Loucy (cell line): Measurements from ENCODE around the gene ARHGEF33.

Experiments
- H2AFZ ChIP-seq: fragments of 200-600 bp; sonication (generic); 2 replicates; pipeline ENCODE4 v1.6.0; 2016; ENCODE audit warnings: antibody characterized with exemption, mild to moderate bottlenecking, low read length, moderate library complexity
- H3F3A ChIP-seq: fragments of 200-600 bp; 2 replicates; pipeline ENCODE4 v1.6.0; 2016; ENCODE audit warnings: antibody characterized with exemption, low read depth, mild to moderate bottlenecking
- H3K27me3 ChIP-seq: fragments of 200-600 bp; sonication (generic); 2 replicates; pipeline ENCODE4 v1.6.1; 2014; ENCODE audit warnings: low read length, mild to moderate bottlenecking; ENCODE audit not compliant: insufficient read depth, poor library complexity, severe bottlenecking
- H3K36me3 ChIP-seq: fragments of 200-600 bp; sonication (generic); 2 replicates; pipeline ENCODE4 v1.6.1; 2016; ENCODE audit warnings: low read length; ENCODE audit not compliant: insufficient read depth
- H3K4me1 ChIP-seq: fragments of 200-600 bp; sonication (generic); 2 replicates; pipeline ENCODE4 v1.5.1; 2014; ENCODE audit warnings: low read length, mild to moderate bottlenecking; ENCODE audit not compliant: insufficient read depth, poor library complexity, severe bottlenecking
- H3K4me2 ChIP-seq: fragments of 200-600 bp; sonication (generic); 2 replicates; pipeline ENCODE4 v1.6.0; 2014; ENCODE audit warnings: antibody characterized with exemption, low read length, low read depth, mild to moderate bottlenecking; ENCODE audit not compliant: poor library complexity, severe bottlenecking
- H3K4me3 ChIP-seq: fragments of 200-600 bp; sonication (generic); 2 replicates; pipeline ENCODE4 v1.5.1; 2014; ENCODE audit warnings: low read length, mild to moderate bottlenecking, mixed read lengths; ENCODE audit not compliant: poor library complexity, severe bottlenecking
- H3K79me2 ChIP-seq: fragments of 200-600 bp; sonication (generic); 2 replicates; pipeline ENCODE4 v1.6.1; 2014; ENCODE audit warnings: low read length; ENCODE audit not compliant: insufficient read depth
- H3K9ac ChIP-seq: fragments of 200-600 bp; sonication (generic); 2 replicates; pipeline ENCODE4 v1.6.0; 2014; ENCODE audit warnings: mild to moderate bottlenecking, low read depth, low read length, moderate library complexity; ENCODE audit not compliant: poor library complexity, severe bottlenecking
- H3K9me2 ChIP-seq: fragments of 200-600 bp; sonication (generic); replicated peaks from 2 replicates; pipeline ENCODE4 v1.6.1; 2016; ENCODE audit warnings: low read depth, low read length, mixed read lengths
- H3K9me3 ChIP-seq: fragments of 200-600 bp; sonication (generic); 2 replicates; pipeline ENCODE4 v1.6.1; 2014; ENCODE audit warnings: mild to moderate bottlenecking, antibody characterized with exemption, low read length, low read depth; ENCODE audit not compliant: insufficient read depth
- H4K20me1 ChIP-seq: fragments of 200-600 bp; sonication (generic); 2 replicates; pipeline ENCODE4 v1.6.0; 2014; ENCODE audit warnings: antibody characterized with exemption, low read length, mild to moderate bottlenecking; ENCODE audit not compliant: insufficient read depth, poor library complexity, severe bottlenecking
- CTCF ChIP-seq: fragments of 200-600 bp; sonication (generic); conservative IDR thresholded peaks from 2 replicates; pipeline ENCODE4 v1.5.1; 2014; ENCODE audit warnings: mild to moderate bottlenecking, antibody characterized with exemption, low read length
- EZH2phosphoT487 ChIP-seq: fragments of 200-600 bp; IDR thresholded peaks from 2 replicates; pipeline ENCODE4 v1.6.1; 2018; ENCODE audit warnings: antibody characterized with exemption, mild to moderate bottlenecking, moderate library complexity, borderline replicate concordance

Gene ARHGEF33

DNA sequence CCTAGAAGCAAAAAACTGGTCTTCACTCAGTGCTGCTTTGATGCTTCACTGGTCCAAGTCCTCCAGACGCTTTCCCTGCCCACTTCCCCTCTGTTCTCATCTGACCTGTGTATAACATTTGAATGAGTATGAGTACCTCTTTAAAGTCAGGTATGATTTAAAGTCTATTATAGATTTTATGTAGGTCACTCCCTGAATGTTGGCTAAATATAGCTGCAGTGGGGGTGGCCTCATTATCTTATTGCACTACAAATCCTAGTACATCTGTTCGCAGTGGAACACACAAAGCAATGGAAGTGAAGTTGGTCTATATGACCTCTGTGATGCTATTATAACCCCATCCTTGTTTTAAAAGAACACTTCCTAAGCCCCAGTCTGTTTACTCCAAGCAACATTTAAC, 33.2 kb downstream of the ARHGEF33 start:
- Histone ChIP-seq H3K4me3 (no peak overlapping the region), H4K20me1 (no peaks in the 10 kb centered on the region), H2AFZ (no peak overlapping the region), H3K79me2 (no peaks in the 10 kb centered on the region), H3K36me3 (no peaks in the 10 kb centered on the region), H3K4me2 (no peak overlapping the region), H3F3A (no peaks in the 10 kb centered on the region), H3K27me3 (no peaks in the 10 kb centered on the region), H3K9me3 (no peaks in the 10 kb centered on the region), H3K9me2 (no peaks in the 10 kb centered on the region), H3K9ac (no peak overlapping the region), H3K4me1 (no peaks in the 10 kb centered on the region)
- TF ChIP-seq EZH2phosphoT487 (no peak), CTCF (no peak)

- Histone ChIP-seq H3K9me2 (no peaks in the 10 kb centered on the region), H3K9me3 (no peaks in the 10 kb centered on the region), H3K9ac (no peak overlapping the region), H3K27me3 (no peaks in the 10 kb centered on the region), H2AFZ (no peak overlapping the region), H3K4me2 (no peak overlapping the region), H3K4me3 (no peak overlapping the region), H3K36me3 (no peaks in the 10 kb centered on the region), H3F3A (no peaks in the 10 kb centered on the region), H3K4me1 (no peaks in the 10 kb centered on the region), H3K79me2 (no peaks in the 10 kb centered on the region), H4K20me1 (no peaks in the 10 kb centered on the region)
- TF ChIP-seq EZH2phosphoT487, result no peak
- no peak for TF ChIP-seq CTCF
Measured at GRCh38 chr2:38925982-38926381, 36.3 kb downstream of the ARHGEF33 start.

DNA sequence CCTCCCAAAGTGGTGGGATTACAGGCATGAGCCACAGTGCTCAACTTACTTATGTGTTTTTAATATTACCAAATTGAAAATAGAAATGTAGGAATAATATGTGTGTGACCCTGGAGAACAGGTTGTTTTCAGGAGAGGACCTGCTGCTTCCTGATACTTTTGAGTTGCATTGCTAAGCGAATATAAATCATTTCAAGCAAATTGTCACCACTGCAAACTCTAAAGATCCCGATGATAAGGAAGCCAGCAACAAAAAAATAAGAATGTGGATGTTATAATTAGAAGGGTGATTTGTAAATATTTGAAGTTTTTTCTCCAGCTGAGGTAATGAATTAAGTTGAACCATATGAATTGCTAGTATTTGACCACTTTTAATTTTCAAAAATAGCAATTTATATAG, 40.9 kb downstream of the ARHGEF33 start:
- no peak for TF ChIP-seq EZH2phosphoT487
- no peak for TF ChIP-seq CTCF
- H3K36me3 ChIP-seq, result no peaks in the 10 kb centered on the region
- no peaks in the 10 kb centered on the region for H4K20me1 ChIP-seq
- H3K9me2 ChIP-seq, result no peaks in the 10 kb centered on the region
- H3K4me1 ChIP-seq, result no peaks in the 10 kb centered on the region
- no peaks in the 10 kb centered on the region for H3K79me2 ChIP-seq
- H3K9me3 ChIP-seq, result no peaks in the 10 kb centered on the region
- no peaks in the 10 kb centered on the region for H3K27me3 ChIP-seq
- no peak overlapping the region for H3K4me2 ChIP-seq
- no peak overlapping the region for H3K4me3 ChIP-seq
- no peaks in the 10 kb centered on the region for H3F3A ChIP-seq
- no peak overlapping the region for H2AFZ ChIP-seq
- H3K9ac ChIP-seq, result no peak overlapping the region
